BE2C (cell line): ENCODE measurements around the gene SUCLG1.

Experiments used
- DNase-seq: peaks from one replicate; pipeline ENCODE4 v3.0.0-alpha.2; 2020
- H3K27me3 ChIP-seq: fragments of 250-450 bp; sonication (Bioruptor Pico); 2 replicates; pipeline ENCODE4 v1.5.1; 2020; ENCODE audit warnings: mild to moderate bottlenecking
- H3K36me3 ChIP-seq: fragments of 250-450 bp; sonication (Bioruptor Pico); 2 replicates; pipeline ENCODE4 v1.5.1; 2020; ENCODE audit warnings: mild to moderate bottlenecking
- H3K4me1 ChIP-seq: fragments of 250-450 bp; sonication (Bioruptor Pico); 2 replicates; pipeline ENCODE4 v1.5.1; 2020
- H3K4me3 ChIP-seq: 2 replicates; pipeline ENCODE4 v1.5.1; 2011; ENCODE audit warnings: low read depth, low read length
- H3K9me3 ChIP-seq: fragments of 250-450 bp; sonication (Bioruptor Pico); 2 replicates; pipeline ENCODE4 v1.5.1; 2020
- CTCF ChIP-seq: IDR thresholded peaks from 2 replicates; pipeline ENCODE4 v1.5.1; 2012; ENCODE audit warnings: mild to moderate bottlenecking, low read depth, low read length

The SUCLG1 gene

GRCh38 chr2:84494070-84494469 is 35.0 kb upstream of the SUCLG1 start:
- no peaks in the 10 kb centered on the region for H3K4me1 ChIP-seq
- H3K4me3 ChIP-seq = no peak overlapping the region
- H3K36me3 ChIP-seq = no peaks in the 10 kb centered on the region
- no peak for TF ChIP-seq CTCF
- H3K9me3 ChIP-seq = no peaks in the 10 kb centered on the region
- no peaks in the 10 kb centered on the region for H3K27me3 ChIP-seq
- DNase-seq = no peak

- no peaks in the 10 kb centered on the region for H3K9me3 ChIP-seq
- no peaks in the 10 kb centered on the region for H3K36me3 ChIP-seq
- H3K4me1 ChIP-seq = no peaks in the 10 kb centered on the region
- no peaks in the 10 kb centered on the region for H3K27me3 ChIP-seq
- no peak for TF ChIP-seq CTCF
- DNase-seq = no peak
- no peak overlapping the region for H3K4me3 ChIP-seq
Observed at GRCh38 chr2:84493514-84493913, 34.4 kb upstream of the SUCLG1 start.

GRCh38 chr2:84492571-84492970 is 33.5 kb upstream of the SUCLG1 start:
- Histone ChIP-seq H3K4me3 (no peak overlapping the region), H3K36me3 (no peaks in the 10 kb centered on the region), H3K4me1 (no peaks in the 10 kb centered on the region), H3K27me3 (no peaks in the 10 kb centered on the region), H3K9me3 (no peaks in the 10 kb centered on the region)
- DNase-seq = no peak
- 0 out of 2 replicates have a peak, but pooled peaks have one; percentile 2 for TF ChIP-seq CTCF

GRCh38 chr2:84491741-84492140 is 32.7 kb upstream of the SUCLG1 start:
- no peaks in the 10 kb centered on the region for H3K36me3 ChIP-seq
- no peaks in the 10 kb centered on the region for H3K27me3 ChIP-seq
- no peaks in the 10 kb centered on the region for H3K4me1 ChIP-seq
- TF ChIP-seq CTCF = no peak
- no peak overlapping the region for H3K4me3 ChIP-seq
- no peaks in the 10 kb centered on the region for H3K9me3 ChIP-seq
- DNase-seq = no peak

GRCh38 chr2:84491256-84491655 is 32.2 kb upstream of the SUCLG1 start:
- DNase-seq = no peak
- Histone ChIP-seq H3K27me3 (no peaks in the 10 kb centered on the region), H3K36me3 (no peaks in the 10 kb centered on the region), H3K9me3 (no peaks in the 10 kb centered on the region), H3K4me1 (no peaks in the 10 kb centered on the region), H3K4me3 (no peak overlapping the region)
- no peak for TF ChIP-seq CTCF

GRCh38 chr2:84487298-84487996 is 28.4 kb upstream of the SUCLG1 start:
- DNase-seq = no peak
- Histone ChIP-seq H3K9me3 (no peaks in the 10 kb centered on the region), H3K27me3 (no peaks in the 10 kb centered on the region), H3K4me1 (no peaks in the 10 kb centered on the region), H3K36me3 (no peaks in the 10 kb centered on the region), H3K4me3 (no peak overlapping the region)
- TF ChIP-seq CTCF = no peak
